CD14-positive monocyte (primary cell): ENCODE measurements around the gene ATG7. TPM values are rescaled to one million over a fixed set of nuclear protein-coding genes. Genes with fewer than 3 reads are reported as not detected.

Experiments
- DNase-seq, 3 donors: peaks; one replicate each; pipeline ENCODE4 v3.0.0-alpha.2; 2011 to 2022
- H2AFZ ChIP-seq: 2 replicates; pipeline ENCODE4 v1.6.0; 2012; ENCODE audit warnings: mild to moderate bottlenecking, low read depth, low read length, inconsistent platforms; ENCODE audit not compliant: insufficient read depth, poor library complexity, severe bottlenecking
- H3K27ac ChIP-seq, 2 donors: 1 replicate in 1 of 2; 2 replicates in 1 of 2; pipeline ENCODE4 v1.5.1; 2012 to 2013; ENCODE audit warnings: low read length in 2 of 2, control low read depth in 1 of 2, inconsistent platforms in 1 of 2, low read depth in 1 of 2, mild to moderate bottlenecking in 1 of 2
- H3K27me3 ChIP-seq, 2 donors: one replicate each; pipeline versions ENCODE4 v1.6.0 to v1.6.1; 2011 to 2013; ENCODE audit warnings: low read length in 2 of 2; ENCODE audit not compliant: control insufficient read depth in 2 of 2, insufficient read depth in 2 of 2
- H3K36me3 ChIP-seq, 2 donors: replicated peaks in 1 of 2; 1 replicate in 1 of 2; 2 replicates in 1 of 2; pipeline versions ENCODE4 v1.5.1 to v1.6.1; 2012 to 2013; ENCODE audit warnings: low read length in 2 of 2, control low read depth in 1 of 2, inconsistent platforms in 1 of 2, mild to moderate bottlenecking in 1 of 2; ENCODE audit not compliant: insufficient read depth in 2 of 2, control insufficient read depth in 1 of 2
- H3K4me1 ChIP-seq, 2 donors: 1 replicate in 1 of 2; 2 replicates in 1 of 2; pipeline versions ENCODE4 v1.5.1 to v1.6.1; 2012 to 2013; ENCODE audit warnings: low read length in 2 of 2, control low read depth in 1 of 2, inconsistent platforms in 1 of 2, mild to moderate bottlenecking in 1 of 2, moderate library complexity in 1 of 2; ENCODE audit not compliant: insufficient read depth in 2 of 2, control insufficient read depth in 1 of 2
- H3K4me2 ChIP-seq: replicated peaks from 2 replicates; pipeline ENCODE3; 2012; ENCODE audit warnings: low read length, moderate library complexity, mild to moderate bottlenecking; ENCODE audit not compliant: poor library complexity, severe bottlenecking; ENCODE audit errors: extremely low read depth
- H3K4me3 ChIP-seq, 3 experiments: fragments of 200-600 bp in 1 of 3; sonication (generic) in 1 of 3; replicated peaks in 1 of 3; 1 replicate in 2 of 3; 2 replicates in 1 of 3; pipeline ENCODE4 v1.5.1; 2011 to 2013; ENCODE audit warnings: low read length in 3 of 3, mild to moderate bottlenecking in 3 of 3, control low read depth in 2 of 3, low read depth in 2 of 3, inconsistent platforms in 1 of 3, moderate library complexity in 1 of 3
- H3K79me2 ChIP-seq: 2 replicates; pipeline ENCODE4 v1.6.0; 2012; ENCODE audit warnings: mild to moderate bottlenecking, control low read depth, inconsistent platforms, low read length, moderate library complexity; ENCODE audit not compliant: insufficient read depth
- H3K9ac ChIP-seq: 2 replicates; pipeline ENCODE4 v1.6.0; 2017; ENCODE audit warnings: low read length, mild to moderate bottlenecking; ENCODE audit not compliant: insufficient read depth, poor library complexity, severe bottlenecking
- H3K9me3 ChIP-seq, 2 donors: replicated peaks in 1 of 2; 1 replicate in 1 of 2; 2 replicates in 1 of 2; pipeline versions ENCODE4 v1.5.1 to v1.6.1; 2012 to 2013; ENCODE audit warnings: low read length in 2 of 2, control low read depth in 1 of 2; ENCODE audit not compliant: control insufficient read depth in 1 of 2, insufficient read depth in 1 of 2
- H4K20me1 ChIP-seq: 2 replicates; pipeline ENCODE4 v1.6.0; 2012; ENCODE audit warnings: mild to moderate bottlenecking, low read length, control low read depth, moderate library complexity; ENCODE audit not compliant: insufficient read depth
- H3K27ac Mint-ChIP-seq, 7 donors: one replicate each; pipeline ENCODE4 v1.8.0; 2020; ENCODE audit warnings: mild to moderate bottlenecking in 7 of 7, mixed read lengths in 7 of 7, moderate library complexity in 6 of 7, inconsistent platforms in 2 of 7
- H3K27me3 Mint-ChIP-seq, 3 donors: one replicate each; pipeline ENCODE4 v1.8.0; 2021 to 2022; ENCODE audit warnings: low read depth in 3 of 3, mild to moderate bottlenecking in 3 of 3, mixed read lengths in 3 of 3, moderate library complexity in 3 of 3, inconsistent platforms in 1 of 3
- H3K36me3 Mint-ChIP-seq, 2 donors: one replicate each; pipeline ENCODE4 v1.8.0; 2020; ENCODE audit warnings: mixed read lengths in 2 of 2, inconsistent platforms in 1 of 2, mild to moderate bottlenecking in 1 of 2
- H3K4me1 Mint-ChIP-seq: one replicate; pipeline ENCODE4 v1.8.0; 2020; ENCODE audit warnings: mild to moderate bottlenecking, mixed read lengths
- H3K4me3 Mint-ChIP-seq, 2 donors: one replicate each; pipeline ENCODE4 v1.8.0; 2020; ENCODE audit warnings: mild to moderate bottlenecking in 2 of 2, mixed read lengths in 2 of 2, moderate library complexity in 1 of 2
- H3K9me3 Mint-ChIP-seq, 7 donors: one replicate each; pipeline ENCODE4 v1.8.0; 2020 to 2022; ENCODE audit warnings: mixed read lengths in 7 of 7, mild to moderate bottlenecking in 6 of 7, moderate library complexity in 6 of 7, inconsistent platforms in 2 of 7
- CTCF ChIP-seq: fragments of 200-600 bp; IDR thresholded peaks from one replicate; pipeline ENCODE4 v1.8.0; 2022; ENCODE audit warnings: antibody characterized with exemption, mild to moderate bottlenecking
- WGBS: methylation state at CpG from one replicate; pipeline ENCODE4 v1.1.5; 2013; ENCODE audit warnings: missing lambda C conversion rate; ENCODE audit not compliant: insufficient coverage; 5-methylcytosine and 5-hydroxymethylcytosine counted together
- intact Hi-C, 2 donors: fragments of 100-400 bp; cut with micrococcal nuclease; formaldehyde crosslinking; loops; one replicate each; pipeline versions ENCODE4 v1.15.0 to v1.15.1; 2023
- polyA plus RNA-seq, 3 donors: library from polyadenylated mRNA; depleted of rRNA in 1 of 3; unstranded in 2 of 3; stranded (reverse) in 1 of 3; fragments of 300-500 nt in 2 of 3; fragments of >200 nt in 1 of 3; fragmentation: Illumina TruSeq in 2 of 3; gene quantifications; 1 replicate in 2 of 3; 2 replicates in 1 of 3; pipeline ENCODE4 v1.2.3, GENCODE V29; 2012 to 2021

Gene ATG7
- polyA plus RNA-seq, 3 donors, result 57.4 to 101 (median 89.7) TPM

DNA sequence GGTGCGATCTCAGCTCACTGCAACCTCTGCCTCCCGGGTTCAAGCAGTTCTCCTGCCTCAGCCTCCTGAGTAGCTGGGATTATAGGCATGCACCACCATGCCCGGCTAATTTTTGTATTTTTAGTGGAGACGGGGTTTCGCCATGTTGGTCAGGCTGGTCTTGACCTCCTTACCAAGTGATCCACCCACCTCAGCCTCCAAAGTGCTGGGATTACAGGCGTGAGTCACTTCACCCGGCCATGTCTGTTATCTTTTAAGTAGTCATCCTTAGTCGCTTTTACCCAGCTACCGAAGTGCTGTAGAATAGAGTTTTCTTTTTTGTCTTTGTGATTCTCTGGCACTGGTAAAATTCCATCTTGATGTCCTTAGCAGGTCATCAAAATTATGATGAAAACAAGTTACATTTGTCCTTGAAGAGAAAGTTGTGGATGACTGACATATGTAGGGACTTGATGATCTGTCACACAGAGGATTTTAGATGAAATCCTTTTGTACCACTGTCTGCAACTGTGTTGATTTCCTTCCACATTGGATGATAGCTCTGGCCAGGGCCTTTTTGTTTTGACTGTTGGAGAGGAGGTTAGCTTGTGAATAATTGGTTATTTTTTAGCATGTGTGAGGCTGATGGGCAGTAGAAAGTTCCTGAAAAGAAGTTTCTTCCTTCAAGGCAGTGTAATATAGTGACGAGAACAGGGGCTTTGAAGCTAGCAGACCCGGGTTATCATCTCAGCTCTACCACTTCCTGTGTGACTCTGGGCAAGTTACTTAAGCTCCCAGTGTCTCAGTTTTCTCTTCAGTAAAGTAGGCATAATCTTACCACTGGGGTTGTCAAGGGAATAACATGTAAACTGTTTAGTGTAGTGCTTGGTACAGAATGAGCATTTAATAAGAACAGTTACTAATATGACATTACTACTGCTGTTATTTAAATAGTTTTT lies 18.8 kb downstream of the ATG7 start:
- Histone ChIP-seq H3K4me2 (peak overlapping the region; percentile 25), H3K27ac (peak overlapping the region; percentile 96 to 98), H3K79me2 (peaks cover 84% of the 10 kb centered on the region), H3K36me3 (peaks cover 3 to 23% of the 10 kb centered on the region in 2 donors), H3K4me1 (peaks cover 63 to 67% of the 10 kb centered on the region in 2 donors), H3K9me3 (no peaks in the 10 kb centered on the region), H2AFZ (no peak overlapping the region), H3K9ac (peak overlapping the region; percentile 61), H3K4me3 (peak overlapping the region in 1 of 3 experiments; percentile 36), H4K20me1 (peaks cover 17% of the 10 kb centered on the region), H3K27me3 (no peaks in the 10 kb centered on the region)
- 80% methylated on average over 1 of the region's 11 CpGs for WGBS
- peaks cover 49 to 62% of the 10 kb centered on the region in 2 donors for H3K36me3 Mint-ChIP-seq
- peaks cover 0 to 1% (median 0%) of the 10 kb centered on the region in 3 donors for H3K27me3 Mint-ChIP-seq
- H3K4me3 Mint-ChIP-seq, result peak overlapping the region in 1 of 2 donors; percentile 28
- no peaks in the 10 kb centered on the region for H3K9me3 Mint-ChIP-seq
- TF ChIP-seq CTCF, result no peak
- H3K27ac Mint-ChIP-seq, result peak overlapping the region; percentile 96 to 100 (median 99)
- peak; percentile 57 to 84 (median 67) for DNase-seq
- H3K4me1 Mint-ChIP-seq, result peaks cover 73% of the 10 kb centered on the region
- intact Hi-C loops, result loop anchor here in 1 of 2 donors (5.0 kb wide), 1 partner anchor 64 kb away; no protein-coding TSS in a partner anchor

GRCh38 chr3:11291808-11292207 lies 19.6 kb downstream of the ATG7 start:
- no peak for TF ChIP-seq CTCF
- Histone ChIP-seq H3K9ac (peak overlapping the region; percentile 24), H3K79me2 (peaks cover 84% of the 10 kb centered on the region), H3K4me3 (peak overlapping the region in 1 of 3 experiments; percentile 36), H3K36me3 (peaks cover 6 to 27% of the 10 kb centered on the region in 2 donors), H3K4me2 (peak overlapping the region; percentile 25), H4K20me1 (peaks cover 25% of the 10 kb centered on the region), H3K9me3 (no peaks in the 10 kb centered on the region), H2AFZ (no peak overlapping the region), H3K27ac (peak overlapping the region; percentile 58 to 96), H3K27me3 (no peaks in the 10 kb centered on the region), H3K4me1 (peaks cover 56 to 59% of the 10 kb centered on the region in 2 donors)
- peak overlapping the region; percentile 96 to 100 (median 99) for H3K27ac Mint-ChIP-seq
- peaks cover 0 to 4% (median 0%) of the 10 kb centered on the region in 3 donors for H3K27me3 Mint-ChIP-seq
- H3K36me3 Mint-ChIP-seq, result peaks cover 49 to 63% of the 10 kb centered on the region in 2 donors
- DNase-seq, result peak in 1 of 3 donors; percentile 11
- WGBS, result 93% methylated on average over 4 of the region's 5 CpGs
- no peak overlapping the region for H3K4me3 Mint-ChIP-seq
- intact Hi-C loops, result loop anchor here in 1 of 2 donors (5.0 kb wide), 1 partner anchor 65 kb away; no protein-coding TSS in a partner anchor
- H3K9me3 Mint-ChIP-seq, result no peaks in the 10 kb centered on the region
- H3K4me1 Mint-ChIP-seq, result peaks cover 68% of the 10 kb centered on the region
